GM19025 (cell line): ENCODE data around the gene NUP214.
"Not testable (repeated sequence)": the region's sequence is repeated elsewhere in the genome, so short reads cannot be mapped to it uniquely, and the experiment has no call there.

ENCODE experiments used
- ATAC-seq: cut with Tn5 transposase; IDR thresholded peaks from one replicate; pipeline ENCODE4 v1.9.1; 2021; ENCODE audit warnings: mild to moderate bottlenecking, low read depth, moderate library complexity; ENCODE audit not compliant: unreplicated experiment

Gene NUP214

GRCh38 chr9:131115360-131115742 is 10.0 kb upstream of the NUP214 start:
- ATAC-seq, result not testable (repeated sequence)

GRCh38 chr9:131116281-131117120 is 8.9 kb upstream of the NUP214 start:
- ATAC-seq, result no peak

- no peak for ATAC-seq
Measured at GRCh38 chr9:131117121-131117761, 8.1 kb upstream of the NUP214 start.

GRCh38 chr9:131117762-131118145 is 7.6 kb upstream of the NUP214 start:
- no peak for ATAC-seq

GRCh38 chr9:131119600-131119999 is 5.8 kb upstream of the NUP214 start:
- ATAC-seq, result no peak

- ATAC-seq, result no peak
Measured at GRCh38 chr9:131120620-131121228, 4.7 kb upstream of the NUP214 start.

- ATAC-seq, result no peak
Measured at GRCh38 chr9:131121346-131121745, 4.0 kb upstream of the NUP214 start.

- ATAC-seq, result no peak
Measured at GRCh38 chr9:131122158-131122557, 3.2 kb upstream of the NUP214 start.

GRCh38 chr9:131125038-131125287 is 423 bp upstream of the NUP214 start:
- ATAC-seq, result no peak

GRCh38 chr9:131126059-131126426 is 657 bp downstream of the NUP214 start:
- ATAC-seq, result no peak

GRCh38 chr9:131129183-131129582 is 3.8 kb downstream of the NUP214 start:
- no peak for ATAC-seq

- ATAC-seq, result no peak
Measured at GRCh38 chr9:131138676-131139075, 13.3 kb downstream of the NUP214 start.

- no peak for ATAC-seq
Measured at GRCh38 chr9:131140112-131140511, 14.7 kb downstream of the NUP214 start.

- no peak for ATAC-seq
Measured at GRCh38 chr9:131140550-131140949, 15.2 kb downstream of the NUP214 start.

- no peak for ATAC-seq
Measured at GRCh38 chr9:131142160-131142559, 16.8 kb downstream of the NUP214 start.

GRCh38 chr9:131144201-131144600 is 18.8 kb downstream of the NUP214 start:
- ATAC-seq, result no peak

- ATAC-seq, result no peak
Measured at GRCh38 chr9:131145245-131145644, 19.9 kb downstream of the NUP214 start.

GRCh38 chr9:131146186-131146585 is 20.8 kb downstream of the NUP214 start:
- no peak for ATAC-seq

- ATAC-seq, result no peak
Measured at GRCh38 chr9:131148276-131148675, 22.9 kb downstream of the NUP214 start.

- no peak for ATAC-seq
Measured at GRCh38 chr9:131148966-131149687, 23.7 kb downstream of the NUP214 start.

- ATAC-seq, result no peak
Measured at GRCh38 chr9:131149688-131150053, 24.3 kb downstream of the NUP214 start.
